HCT116 (cell line): ENCODE measurements around the gene DOCK2. TPM values are rescaled to one million over a fixed set of nuclear protein-coding genes. Genes with fewer than 3 reads are reported as not detected.

Source experiments
- ATAC-seq: fragments of 200-7000 bp; cut with Tn5 transposase; 2 replicates; pipeline ENCODE4 v1.9.1; 2020; ENCODE audit warnings: mild to moderate bottlenecking, moderate library complexity
- BruUV-seq: library from RNA; stranded (reverse); fragments of 400-500 nt; replicated peaks from 2 replicates; lab custom pipeline; 2021; lab: Mats Ljungman, UMichigan
- CTCF ChIA-PET: fragments of 300-600 bp; sonication (Branson Sonifier 250); formaldehyde crosslinking; loops from one replicate; lab custom pipeline; 2021; ENCODE audit warnings: antibody characterized with exemption; lab: Charles Lee
- POLR2A ChIA-PET: fragments of 300-600, 350-600 bp; sonication (Branson Sonifier 250); formaldehyde crosslinking; loops from one replicate; lab custom pipeline; 2021; ENCODE audit warnings: antibody characterized with exemption; lab: Charles Lee
- RAD21 ChIA-PET, 2 experiments: fragments of 300-600 bp; sonication (Branson Sonifier 250); formaldehyde crosslinking; loops; one replicate each; lab custom pipeline; 2023; ENCODE audit warnings: low total read pairs in 2 of 2; ENCODE audit not compliant: uncharacterized antibody in 2 of 2, unreplicated experiment in 2 of 2, low non-redundant PET in 1 of 2; lab: Charles Lee
- DNase-seq: peaks from one replicate; pipeline ENCODE4 v3.0.0-alpha.2; 2010; ENCODE audit warnings: low read depth, low spot score
- H2AFZ ChIP-seq: fragments of 200-600 bp; shearing (Covaris generic), sonication (generic); 2 replicates; pipeline ENCODE4 v1.6.1; 2017; ENCODE audit warnings: low read depth, mixed run types, mixed read lengths, antibody characterized with exemption, low read length; ENCODE audit not compliant: poor library complexity, severe bottlenecking
- H3K27ac ChIP-seq: 2 replicates; pipeline ENCODE4 v1.5.1; 2012; ENCODE audit warnings: low read depth, low read length
- H3K27me3 ChIP-seq: fragments of 200-600 bp; sonication (generic); 2 replicates; pipeline ENCODE4 v1.6.1; 2016; ENCODE audit warnings: mixed run types, low read length, mixed read lengths; ENCODE audit not compliant: insufficient read depth
- H3K36me3 ChIP-seq, 2 experiments: fragments of 200-500 bp in 1 of 2; fragments of 200-600 bp in 1 of 2; sonication (Bioruptor generic) in 1 of 2; sonication (generic) in 1 of 2; 2 replicates each; pipeline versions ENCODE4 v1.5.1 to v1.6.1; 2014 to 2016; ENCODE audit warnings: low read length in 2 of 2, inconsistent platforms in 1 of 2, mixed read lengths in 1 of 2, mixed run types in 1 of 2; ENCODE audit not compliant: insufficient read depth in 2 of 2, control insufficient read depth in 1 of 2
- H3K4me1 ChIP-seq, 2 experiments: fragments of 200-600 bp in 1 of 2; sonication (generic) in 1 of 2; 2 replicates each; pipeline versions ENCODE4 v1.5.1 to v1.6.1; 2012 to 2017; ENCODE audit warnings: low read length in 2 of 2, inconsistent platforms in 1 of 2, mild to moderate bottlenecking in 1 of 2, mixed read lengths in 1 of 2, mixed run types in 1 of 2, moderate library complexity in 1 of 2; ENCODE audit not compliant: insufficient read depth in 2 of 2, control insufficient read depth in 1 of 2
- H3K4me2 ChIP-seq: fragments of 200-600 bp; sonication (generic); 2 replicates; pipeline ENCODE4 v1.6.1; 2017; ENCODE audit warnings: mixed run types, low read length, mixed read lengths
- H3K4me3 ChIP-seq, 2 experiments: fragments of 200-600 bp in 1 of 2; sonication (generic) in 1 of 2; replicated peaks in 1 of 2; 2 replicates each; pipeline ENCODE4 v1.5.1; 2011 to 2016; ENCODE audit warnings: low read length in 2 of 2, control low read depth in 1 of 2, low read depth in 1 of 2, mild to moderate bottlenecking in 1 of 2, mixed read lengths in 1 of 2, mixed run types in 1 of 2
- H3K79me2 ChIP-seq: fragments of 200-600 bp; sonication (generic); 2 replicates; pipeline ENCODE4 v1.6.1; 2017; ENCODE audit warnings: mild to moderate bottlenecking, mixed run types, low read length, moderate library complexity, mixed read lengths; ENCODE audit not compliant: insufficient read depth
- H3K9ac ChIP-seq: fragments of 200-600 bp; sonication (generic); 2 replicates; pipeline ENCODE4 v1.6.1; 2016; ENCODE audit warnings: low read length, mixed read lengths
- H3K9me2 ChIP-seq: fragments of 200-600 bp; sonication (generic), shearing (Covaris generic); 2 replicates; pipeline ENCODE4 v1.6.1; 2017; ENCODE audit warnings: mixed run types, mild to moderate bottlenecking, moderate library complexity; ENCODE audit not compliant: insufficient read depth
- H3K9me3 ChIP-seq, 2 experiments: fragments of 200-500 bp in 1 of 2; fragments of 200-600 bp in 1 of 2; sonication (Bioruptor generic) in 1 of 2; sonication (generic) in 1 of 2; 2 replicates each; pipeline ENCODE4 v1.6.1; 2014 to 2017; ENCODE audit warnings: low read length in 2 of 2, mixed read lengths in 2 of 2, inconsistent platforms in 1 of 2, low read depth in 1 of 2, mild to moderate bottlenecking in 1 of 2, mixed run types in 1 of 2, moderate library complexity in 1 of 2; ENCODE audit not compliant: control insufficient read depth in 1 of 2, insufficient read depth in 1 of 2
- H4K20me1 ChIP-seq: fragments of 200-600 bp; sonication (generic), shearing (Covaris generic); 2 replicates; pipeline ENCODE4 v1.6.1; 2017; ENCODE audit warnings: mixed run types, mild to moderate bottlenecking, moderate library complexity; ENCODE audit not compliant: insufficient read depth
- CBX3 ChIP-seq: IDR thresholded peaks from 2 replicates; pipeline ENCODE4 v1.6.1; 2012; ENCODE audit warnings: low read depth
- CEBPB ChIP-seq: IDR thresholded peaks from 2 replicates; pipeline ENCODE4 v1.6.1; 2012; ENCODE audit warnings: low read depth
- EGR1 ChIP-seq: IDR thresholded peaks from 2 replicates; pipeline ENCODE4 v1.6.1; 2012; ENCODE audit warnings: low read depth
- ELF1 ChIP-seq: IDR thresholded peaks from 2 replicates; pipeline ENCODE4 v1.6.1; 2012; ENCODE audit warnings: low read depth, borderline replicate concordance
- EZH2 ChIP-seq: fragments of 200-600 bp; sonication (generic); IDR thresholded peaks from 2 replicates; pipeline ENCODE4 v1.6.1; 2017; ENCODE audit warnings: antibody characterized with exemption, mixed run types
- EZH2phosphoT487 ChIP-seq: fragments of 200-600 bp; IDR thresholded peaks from 2 replicates; pipeline ENCODE4 v1.6.1; 2018; ENCODE audit warnings: antibody characterized with exemption, borderline replicate concordance
- FOSL1 ChIP-seq: IDR thresholded peaks from 2 replicates; pipeline ENCODE4 v1.6.1; 2012; ENCODE audit warnings: low read depth
- JUND ChIP-seq: IDR thresholded peaks from 2 replicates; pipeline ENCODE4 v1.6.1; 2012
- POLR2AphosphoS5 ChIP-seq: IDR thresholded peaks from 2 replicates; pipeline ENCODE4 v1.6.1; 2011; ENCODE audit warnings: mild to moderate bottlenecking, low read depth, low read length, moderate library complexity
- RAD21 ChIP-seq: IDR thresholded peaks from 2 replicates; pipeline ENCODE4 v1.6.1; 2012; ENCODE audit warnings: low read depth, mild to moderate bottlenecking
- SIN3A ChIP-seq: IDR thresholded peaks from 2 replicates; pipeline ENCODE4 v1.6.1; 2012; ENCODE audit warnings: low read depth
- SP1 ChIP-seq: IDR thresholded peaks from 2 replicates; pipeline ENCODE4 v1.6.1; 2012; ENCODE audit warnings: low read depth
- SRF ChIP-seq: IDR thresholded peaks from 2 replicates; pipeline ENCODE4 v1.6.1; 2012; ENCODE audit warnings: low read depth
- TCF7L2 ChIP-seq: IDR thresholded peaks from 2 replicates; pipeline ENCODE4 v1.7.0; 2011; ENCODE audit warnings: borderline replicate concordance, inconsistent platforms; ENCODE audit not compliant: insufficient read depth, insufficient read length; ENCODE audit errors: extremely low read depth
- YY1 ChIP-seq: IDR thresholded peaks from 2 replicates; pipeline ENCODE4 v1.6.1; 2011; ENCODE audit warnings: low read length, low read depth, moderate library complexity, mild to moderate bottlenecking; ENCODE audit not compliant: insufficient replicate concordance; ENCODE audit errors: extremely low read depth
- intact Hi-C: fragments of 100-400 bp; cut with micrococcal nuclease; formaldehyde crosslinking; loops from 2 replicates; pipeline ENCODE4 v1.10.0; 2022
- total RNA-seq: library from RNA; stranded (reverse); gene quantifications from one replicate; pipeline ENCODE4 v1.2.1, GENCODE V29; 2021; ENCODE audit not compliant: unreplicated experiment
- TF ChIP-seq, protein P1 (sequence below): IDR thresholded peaks from 2 replicates; pipeline ENCODE4 v1.6.1; 2012
- TF ChIP-seq, protein P2 (sequence below): IDR thresholded peaks from 2 replicates; pipeline ENCODE4 v1.6.1; 2011; ENCODE audit warnings: mild to moderate bottlenecking, low read length, moderate library complexity; ENCODE audit not compliant: insufficient replicate concordance; ENCODE audit errors: extremely low read depth
- TF ChIP-seq, protein P3 (sequence below): IDR thresholded peaks from 2 replicates; pipeline ENCODE4 v1.6.1; 2012
- TF ChIP-seq, protein P4 (sequence below): IDR thresholded peaks from 2 replicates; pipeline ENCODE4 v1.6.1; 2012; ENCODE audit warnings: low read depth
- TF ChIP-seq, protein P5 (sequence below), 3 experiments: fragments of 200-600 bp in 1 of 3; sonication (generic) in 1 of 3; IDR thresholded peaks in 2 of 3; conservative IDR thresholded peaks in 1 of 3; 2 replicates each; pipeline ENCODE4 v1.5.1; 2012 to 2017; ENCODE audit warnings: low read depth in 2 of 3, low read length in 2 of 3, antibody characterized with exemption in 1 of 3, borderline replicate concordance in 1 of 3, control low read depth in 1 of 3, mild to moderate bottlenecking in 1 of 3, mixed read lengths in 1 of 3, mixed run types in 1 of 3, moderate library complexity in 1 of 3; ENCODE audit not compliant: insufficient read depth in 1 of 3

Gene DOCK2
- total RNA-seq, 1 experiment from 2014 or later = 0.89 TPM

DNA sequence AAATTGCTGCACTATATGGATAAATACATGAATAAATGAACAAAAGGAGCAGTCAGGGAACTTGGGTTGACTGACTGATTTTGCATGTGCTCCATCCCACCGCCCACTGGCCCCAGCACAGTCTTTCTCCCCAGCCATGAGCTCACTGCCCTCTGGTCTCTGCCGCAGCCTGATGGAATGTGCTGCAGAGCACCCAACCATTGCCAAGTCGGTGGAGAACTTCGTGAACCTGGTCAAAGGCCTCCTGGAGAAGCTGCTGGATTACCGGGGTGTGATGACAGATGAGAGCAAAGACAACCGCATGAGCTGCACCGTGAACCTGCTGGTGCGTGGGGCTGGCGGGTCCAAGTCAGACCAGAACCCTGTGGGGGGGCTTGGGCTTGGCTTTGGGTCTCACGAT lies 397.2 kb downstream of the DOCK2 start:
- Histone ChIP-seq H3K36me3 (no peaks in the 10 kb centered on the region), H3K4me3 (no peak overlapping the region), H3K9me3 (no peaks in the 10 kb centered on the region), H4K20me1 (no peaks in the 10 kb centered on the region)
- intact Hi-C loops = no loop called here
- TF ChIP-seq RAD21 (no peak), FOSL1 (no peak), ELF1 (no peak), CBX3 (no peak), EZH2phosphoT487 (no peak), SIN3A (no peak), EGR1 (no peak), JUND (no peak), CEBPB (no peak), POLR2AphosphoS5 (no peak), EZH2 (no peak), YY1 (no peak), TCF7L2 (no peak), SRF (no peak), SP1 (no peak)
- TF ChIP-seq, protein P1, sequence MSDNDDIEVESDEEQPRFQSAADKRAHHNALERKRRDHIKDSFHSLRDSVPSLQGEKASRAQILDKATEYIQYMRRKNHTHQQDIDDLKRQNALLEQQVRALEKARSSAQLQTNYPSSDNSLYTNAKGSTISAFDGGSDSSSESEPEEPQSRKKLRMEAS = no peak
- TF ChIP-seq, protein P2, sequence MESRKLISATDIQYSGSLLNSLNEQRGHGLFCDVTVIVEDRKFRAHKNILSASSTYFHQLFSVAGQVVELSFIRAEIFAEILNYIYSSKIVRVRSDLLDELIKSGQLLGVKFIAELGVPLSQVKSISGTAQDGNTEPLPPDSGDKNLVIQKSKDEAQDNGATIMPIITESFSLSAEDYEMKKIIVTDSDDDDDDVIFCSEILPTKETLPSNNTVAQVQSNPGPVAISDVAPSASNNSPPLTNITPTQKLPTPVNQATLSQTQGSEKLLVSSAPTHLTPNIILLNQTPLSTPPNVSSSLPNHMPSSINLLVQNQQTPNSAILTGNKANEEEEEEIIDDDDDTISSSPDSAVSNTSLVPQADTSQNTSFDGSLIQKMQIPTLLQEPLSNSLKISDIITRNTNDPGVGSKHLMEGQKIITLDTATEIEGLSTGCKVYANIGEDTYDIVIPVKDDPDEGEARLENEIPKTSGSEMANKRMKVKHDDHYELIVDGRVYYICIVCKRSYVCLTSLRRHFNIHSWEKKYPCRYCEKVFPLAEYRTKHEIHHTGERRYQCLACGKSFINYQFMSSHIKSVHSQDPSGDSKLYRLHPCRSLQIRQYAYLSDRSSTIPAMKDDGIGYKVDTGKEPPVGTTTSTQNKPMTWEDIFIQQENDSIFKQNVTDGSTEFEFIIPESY = no peak
- TF ChIP-seq, protein P3, sequence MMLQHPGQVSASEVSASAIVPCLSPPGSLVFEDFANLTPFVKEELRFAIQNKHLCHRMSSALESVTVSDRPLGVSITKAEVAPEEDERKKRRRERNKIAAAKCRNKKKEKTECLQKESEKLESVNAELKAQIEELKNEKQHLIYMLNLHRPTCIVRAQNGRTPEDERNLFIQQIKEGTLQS = no peak
- TF ChIP-seq, protein P4, sequence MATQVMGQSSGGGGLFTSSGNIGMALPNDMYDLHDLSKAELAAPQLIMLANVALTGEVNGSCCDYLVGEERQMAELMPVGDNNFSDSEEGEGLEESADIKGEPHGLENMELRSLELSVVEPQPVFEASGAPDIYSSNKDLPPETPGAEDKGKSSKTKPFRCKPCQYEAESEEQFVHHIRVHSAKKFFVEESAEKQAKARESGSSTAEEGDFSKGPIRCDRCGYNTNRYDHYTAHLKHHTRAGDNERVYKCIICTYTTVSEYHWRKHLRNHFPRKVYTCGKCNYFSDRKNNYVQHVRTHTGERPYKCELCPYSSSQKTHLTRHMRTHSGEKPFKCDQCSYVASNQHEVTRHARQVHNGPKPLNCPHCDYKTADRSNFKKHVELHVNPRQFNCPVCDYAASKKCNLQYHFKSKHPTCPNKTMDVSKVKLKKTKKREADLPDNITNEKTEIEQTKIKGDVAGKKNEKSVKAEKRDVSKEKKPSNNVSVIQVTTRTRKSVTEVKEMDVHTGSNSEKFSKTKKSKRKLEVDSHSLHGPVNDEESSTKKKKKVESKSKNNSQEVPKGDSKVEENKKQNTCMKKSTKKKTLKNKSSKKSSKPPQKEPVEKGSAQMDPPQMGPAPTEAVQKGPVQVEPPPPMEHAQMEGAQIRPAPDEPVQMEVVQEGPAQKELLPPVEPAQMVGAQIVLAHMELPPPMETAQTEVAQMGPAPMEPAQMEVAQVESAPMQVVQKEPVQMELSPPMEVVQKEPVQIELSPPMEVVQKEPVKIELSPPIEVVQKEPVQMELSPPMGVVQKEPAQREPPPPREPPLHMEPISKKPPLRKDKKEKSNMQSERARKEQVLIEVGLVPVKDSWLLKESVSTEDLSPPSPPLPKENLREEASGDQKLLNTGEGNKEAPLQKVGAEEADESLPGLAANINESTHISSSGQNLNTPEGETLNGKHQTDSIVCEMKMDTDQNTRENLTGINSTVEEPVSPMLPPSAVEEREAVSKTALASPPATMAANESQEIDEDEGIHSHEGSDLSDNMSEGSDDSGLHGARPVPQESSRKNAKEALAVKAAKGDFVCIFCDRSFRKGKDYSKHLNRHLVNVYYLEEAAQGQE = no peak
- TF ChIP-seq, protein P5, sequence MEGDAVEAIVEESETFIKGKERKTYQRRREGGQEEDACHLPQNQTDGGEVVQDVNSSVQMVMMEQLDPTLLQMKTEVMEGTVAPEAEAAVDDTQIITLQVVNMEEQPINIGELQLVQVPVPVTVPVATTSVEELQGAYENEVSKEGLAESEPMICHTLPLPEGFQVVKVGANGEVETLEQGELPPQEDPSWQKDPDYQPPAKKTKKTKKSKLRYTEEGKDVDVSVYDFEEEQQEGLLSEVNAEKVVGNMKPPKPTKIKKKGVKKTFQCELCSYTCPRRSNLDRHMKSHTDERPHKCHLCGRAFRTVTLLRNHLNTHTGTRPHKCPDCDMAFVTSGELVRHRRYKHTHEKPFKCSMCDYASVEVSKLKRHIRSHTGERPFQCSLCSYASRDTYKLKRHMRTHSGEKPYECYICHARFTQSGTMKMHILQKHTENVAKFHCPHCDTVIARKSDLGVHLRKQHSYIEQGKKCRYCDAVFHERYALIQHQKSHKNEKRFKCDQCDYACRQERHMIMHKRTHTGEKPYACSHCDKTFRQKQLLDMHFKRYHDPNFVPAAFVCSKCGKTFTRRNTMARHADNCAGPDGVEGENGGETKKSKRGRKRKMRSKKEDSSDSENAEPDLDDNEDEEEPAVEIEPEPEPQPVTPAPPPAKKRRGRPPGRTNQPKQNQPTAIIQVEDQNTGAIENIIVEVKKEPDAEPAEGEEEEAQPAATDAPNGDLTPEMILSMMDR (IDR thresholded peaks at IDR 0.05 in 2 of 3, conservative IDR thresholded peaks at IDR 0.05 in 1 of 3; ENCODE audit: borderline replicate concordance in 1 of 3, insufficient read depth in 1 of 3, low read depth in 2 of 3, low read length in 2 of 3) = no peak
- TF ChIP-seq, all 23 proteins: peak for 0
- ATAC-seq (no peak), DNase-seq (no peak)
- no TSS peak for BruUV-seq
- no peaks in the 10 kb centered on the region for H3K4me1 ChIP-seq
- H2AFZ ChIP-seq = no peak overlapping the region
- no peaks in the 10 kb centered on the region for H3K9me2 ChIP-seq
- no peak overlapping the region for H3K27ac ChIP-seq
- CTCF ChIA-PET = no interaction called here
- RAD21 ChIA-PET = no interaction called here
- POLR2A ChIA-PET = no interaction called here
- no peaks in the 10 kb centered on the region for H3K79me2 ChIP-seq
- peaks cover 29% of the 10 kb centered on the region for H3K27me3 ChIP-seq
- no peak overlapping the region for H3K9ac ChIP-seq
- H3K4me2 ChIP-seq = no peak overlapping the region
